Loucy (cell line): ENCODE data around the gene NDUFV3.
"Not testable (repeated sequence)": the region's sequence is repeated elsewhere in the genome, so short reads cannot be mapped to it uniquely, and the experiment has no call there.

ENCODE experiments used
- H2AFZ ChIP-seq: fragments of 200-600 bp; sonication (generic); 2 replicates; pipeline ENCODE4 v1.6.0; 2016; ENCODE audit warnings: antibody characterized with exemption, mild to moderate bottlenecking, low read length, moderate library complexity
- H3F3A ChIP-seq: fragments of 200-600 bp; 2 replicates; pipeline ENCODE4 v1.6.0; 2016; ENCODE audit warnings: antibody characterized with exemption, low read depth, mild to moderate bottlenecking
- H3K27me3 ChIP-seq: fragments of 200-600 bp; sonication (generic); 2 replicates; pipeline ENCODE4 v1.6.1; 2014; ENCODE audit warnings: low read length, mild to moderate bottlenecking; ENCODE audit not compliant: insufficient read depth, poor library complexity, severe bottlenecking
- H3K36me3 ChIP-seq: fragments of 200-600 bp; sonication (generic); 2 replicates; pipeline ENCODE4 v1.6.1; 2016; ENCODE audit warnings: low read length; ENCODE audit not compliant: insufficient read depth
- H3K4me1 ChIP-seq: fragments of 200-600 bp; sonication (generic); 2 replicates; pipeline ENCODE4 v1.5.1; 2014; ENCODE audit warnings: low read length, mild to moderate bottlenecking; ENCODE audit not compliant: insufficient read depth, poor library complexity, severe bottlenecking
- H3K4me2 ChIP-seq: fragments of 200-600 bp; sonication (generic); 2 replicates; pipeline ENCODE4 v1.6.0; 2014; ENCODE audit warnings: antibody characterized with exemption, low read length, low read depth, mild to moderate bottlenecking; ENCODE audit not compliant: poor library complexity, severe bottlenecking
- H3K4me3 ChIP-seq: fragments of 200-600 bp; sonication (generic); 2 replicates; pipeline ENCODE4 v1.5.1; 2014; ENCODE audit warnings: low read length, mild to moderate bottlenecking, mixed read lengths; ENCODE audit not compliant: poor library complexity, severe bottlenecking
- H3K79me2 ChIP-seq: fragments of 200-600 bp; sonication (generic); 2 replicates; pipeline ENCODE4 v1.6.1; 2014; ENCODE audit warnings: low read length; ENCODE audit not compliant: insufficient read depth
- H3K9ac ChIP-seq: fragments of 200-600 bp; sonication (generic); 2 replicates; pipeline ENCODE4 v1.6.0; 2014; ENCODE audit warnings: mild to moderate bottlenecking, low read depth, low read length, moderate library complexity; ENCODE audit not compliant: poor library complexity, severe bottlenecking
- H3K9me2 ChIP-seq: fragments of 200-600 bp; sonication (generic); replicated peaks from 2 replicates; pipeline ENCODE4 v1.6.1; 2016; ENCODE audit warnings: low read depth, low read length, mixed read lengths
- H3K9me3 ChIP-seq: fragments of 200-600 bp; sonication (generic); 2 replicates; pipeline ENCODE4 v1.6.1; 2014; ENCODE audit warnings: mild to moderate bottlenecking, antibody characterized with exemption, low read length, low read depth; ENCODE audit not compliant: insufficient read depth
- H4K20me1 ChIP-seq: fragments of 200-600 bp; sonication (generic); 2 replicates; pipeline ENCODE4 v1.6.0; 2014; ENCODE audit warnings: antibody characterized with exemption, low read length, mild to moderate bottlenecking; ENCODE audit not compliant: insufficient read depth, poor library complexity, severe bottlenecking
- EZH2phosphoT487 ChIP-seq: fragments of 200-600 bp; IDR thresholded peaks from 2 replicates; pipeline ENCODE4 v1.6.1; 2018; ENCODE audit warnings: antibody characterized with exemption, mild to moderate bottlenecking, moderate library complexity, borderline replicate concordance
- TF ChIP-seq, protein P1 (sequence below): fragments of 200-600 bp; sonication (generic); conservative IDR thresholded peaks from 2 replicates; pipeline ENCODE4 v1.5.1; 2014; ENCODE audit warnings: mild to moderate bottlenecking, antibody characterized with exemption, low read length

NDUFV3 gene

DNA sequence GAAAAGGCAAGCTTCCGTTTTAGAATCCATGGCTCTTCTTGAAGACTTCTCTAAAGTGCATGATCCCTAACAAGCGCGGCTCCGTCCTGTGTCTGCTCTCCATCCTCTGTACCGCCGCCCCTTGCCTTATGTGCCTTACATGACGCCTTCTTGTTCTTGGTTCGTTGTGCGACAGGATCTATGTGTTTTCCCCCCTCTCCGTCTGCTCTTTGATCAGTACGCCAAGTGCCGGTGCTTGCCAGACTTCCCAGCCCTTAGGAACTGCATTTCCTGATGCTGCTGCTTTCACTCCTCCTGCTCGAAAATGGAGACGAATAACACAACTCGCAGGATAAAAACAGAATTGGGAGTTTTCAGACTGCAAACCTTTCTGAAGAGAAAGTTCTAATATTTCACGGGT, 13.1 kb downstream of the NDUFV3 start:
- no peaks in the 10 kb centered on the region for H3K9me3 ChIP-seq
- no peak overlapping the region for H2AFZ ChIP-seq
- no peak overlapping the region for H3K9ac ChIP-seq
- no peak overlapping the region for H3K4me2 ChIP-seq
- no peaks in the 10 kb centered on the region for H4K20me1 ChIP-seq
- H3F3A ChIP-seq: no peaks in the 10 kb centered on the region
- H3K79me2 ChIP-seq: no peaks in the 10 kb centered on the region
- no peak overlapping the region for H3K4me3 ChIP-seq
- H3K27me3 ChIP-seq: no peaks in the 10 kb centered on the region
- H3K4me1 ChIP-seq: no peaks in the 10 kb centered on the region
- no peak for TF ChIP-seq EZH2phosphoT487
- TF ChIP-seq, protein P1, sequence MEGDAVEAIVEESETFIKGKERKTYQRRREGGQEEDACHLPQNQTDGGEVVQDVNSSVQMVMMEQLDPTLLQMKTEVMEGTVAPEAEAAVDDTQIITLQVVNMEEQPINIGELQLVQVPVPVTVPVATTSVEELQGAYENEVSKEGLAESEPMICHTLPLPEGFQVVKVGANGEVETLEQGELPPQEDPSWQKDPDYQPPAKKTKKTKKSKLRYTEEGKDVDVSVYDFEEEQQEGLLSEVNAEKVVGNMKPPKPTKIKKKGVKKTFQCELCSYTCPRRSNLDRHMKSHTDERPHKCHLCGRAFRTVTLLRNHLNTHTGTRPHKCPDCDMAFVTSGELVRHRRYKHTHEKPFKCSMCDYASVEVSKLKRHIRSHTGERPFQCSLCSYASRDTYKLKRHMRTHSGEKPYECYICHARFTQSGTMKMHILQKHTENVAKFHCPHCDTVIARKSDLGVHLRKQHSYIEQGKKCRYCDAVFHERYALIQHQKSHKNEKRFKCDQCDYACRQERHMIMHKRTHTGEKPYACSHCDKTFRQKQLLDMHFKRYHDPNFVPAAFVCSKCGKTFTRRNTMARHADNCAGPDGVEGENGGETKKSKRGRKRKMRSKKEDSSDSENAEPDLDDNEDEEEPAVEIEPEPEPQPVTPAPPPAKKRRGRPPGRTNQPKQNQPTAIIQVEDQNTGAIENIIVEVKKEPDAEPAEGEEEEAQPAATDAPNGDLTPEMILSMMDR: no peak
- no peaks in the 10 kb centered on the region for H3K9me2 ChIP-seq
- H3K36me3 ChIP-seq: peaks cover 38% of the 10 kb centered on the region

DNA sequence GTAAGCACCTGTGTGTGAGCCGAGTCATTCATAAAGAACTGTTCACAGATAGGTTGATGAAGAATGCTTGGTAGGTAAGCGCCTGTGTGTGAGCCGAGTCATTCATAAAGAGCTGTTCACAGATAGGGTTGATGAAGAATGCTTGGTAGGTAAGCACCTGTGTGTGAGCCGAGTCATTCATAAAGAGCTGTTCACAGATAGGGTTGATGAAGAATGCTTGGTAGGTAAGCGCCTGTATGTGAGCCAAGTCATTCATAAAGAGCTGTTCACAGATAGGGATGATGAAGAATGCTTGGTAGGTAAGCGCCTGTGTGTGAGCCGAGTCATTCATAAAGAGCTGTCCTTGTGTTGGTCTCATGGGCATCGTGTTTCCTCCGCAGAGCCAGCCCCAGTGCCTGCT, 15.4 kb downstream of the NDUFV3 start:
- not testable (repeated sequence) for H3K27me3 ChIP-seq, H3K79me2 ChIP-seq, H3K9me3 ChIP-seq, H3F3A ChIP-seq, H3K9me2 ChIP-seq, H3K4me2 ChIP-seq, H3K4me1 ChIP-seq, H3K9ac ChIP-seq, H2AFZ ChIP-seq, H4K20me1 ChIP-seq, H3K4me3 ChIP-seq
- peaks cover 34% of the 10 kb centered on the region for H3K36me3 ChIP-seq

DNA sequence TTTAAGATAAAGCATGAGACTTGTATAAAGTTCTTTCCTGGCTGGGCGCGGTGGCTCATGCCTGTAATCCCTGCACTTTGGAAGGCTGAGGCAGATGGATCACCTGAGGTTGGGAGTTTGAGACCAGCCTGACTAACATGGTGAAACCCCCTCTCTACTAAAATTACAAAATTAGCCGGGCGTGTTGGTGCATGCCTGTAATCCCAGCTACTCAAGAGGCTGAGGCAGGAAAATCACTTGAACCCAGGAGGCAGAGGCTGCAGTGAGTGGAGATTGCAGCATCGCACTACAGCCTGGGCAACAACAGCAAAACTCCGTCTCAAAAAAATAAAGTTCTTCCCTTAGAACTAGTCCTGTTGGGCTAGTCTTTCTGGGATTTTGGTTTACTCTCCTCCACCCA, 18.8 kb downstream of the NDUFV3 start:
- not testable (repeated sequence) for H3K79me2 ChIP-seq, H3K4me1 ChIP-seq, H4K20me1 ChIP-seq, H3F3A ChIP-seq, H3K9me2 ChIP-seq, H3K9ac ChIP-seq, H3K4me2 ChIP-seq, H3K9me3 ChIP-seq, H3K36me3 ChIP-seq, H2AFZ ChIP-seq, H3K4me3 ChIP-seq, H3K27me3 ChIP-seq

DNA sequence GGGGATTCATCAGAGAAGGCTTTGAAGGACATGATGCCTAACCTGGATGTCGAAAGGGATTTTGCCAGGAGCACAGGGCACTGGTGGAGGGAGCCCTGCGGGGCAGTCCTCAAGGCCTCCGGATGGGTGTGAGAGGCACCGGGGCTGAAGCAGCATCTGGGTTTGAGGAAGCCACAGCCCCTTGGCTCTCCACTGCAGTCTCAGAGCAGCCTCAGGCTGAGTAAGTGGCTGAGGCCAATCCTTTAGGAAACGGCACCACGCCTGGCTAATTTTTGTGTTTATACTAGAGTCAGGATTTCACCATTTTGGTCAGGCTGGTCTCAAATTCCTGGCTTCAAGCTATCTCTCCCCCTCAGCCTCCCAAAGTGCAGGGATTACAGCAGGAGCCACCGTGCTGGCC, 20.4 kb downstream of the NDUFV3 start:
- H3K27me3 ChIP-seq: no peaks in the 10 kb centered on the region
- H3K4me3 ChIP-seq: no peak overlapping the region
- peaks cover 8% of the 10 kb centered on the region; the same call in 1 of the 2 replicates for H3K36me3 ChIP-seq
- no peak overlapping the region for H2AFZ ChIP-seq
- no peaks in the 10 kb centered on the region for H3K9me3 ChIP-seq
- no peaks in the 10 kb centered on the region for H3K4me1 ChIP-seq
- no peak overlapping the region for H3K9ac ChIP-seq
- no peaks in the 10 kb centered on the region for H3K9me2 ChIP-seq
- no peaks in the 10 kb centered on the region for H3F3A ChIP-seq
- no peaks in the 10 kb centered on the region for H3K79me2 ChIP-seq
- H3K4me2 ChIP-seq: no peak overlapping the region
- H4K20me1 ChIP-seq: no peaks in the 10 kb centered on the region
- TF ChIP-seq, protein P1: no peak
- TF ChIP-seq EZH2phosphoT487: no peak
